ENCODE measurements around the gene LPIN2. TPM values are rescaled to one million over a fixed set of nuclear protein-coding genes. Genes with fewer than 3 reads are reported as not detected.

Gene LPIN2
- total RNA-seq, 1 donor: 43.7 TPM

DNA sequence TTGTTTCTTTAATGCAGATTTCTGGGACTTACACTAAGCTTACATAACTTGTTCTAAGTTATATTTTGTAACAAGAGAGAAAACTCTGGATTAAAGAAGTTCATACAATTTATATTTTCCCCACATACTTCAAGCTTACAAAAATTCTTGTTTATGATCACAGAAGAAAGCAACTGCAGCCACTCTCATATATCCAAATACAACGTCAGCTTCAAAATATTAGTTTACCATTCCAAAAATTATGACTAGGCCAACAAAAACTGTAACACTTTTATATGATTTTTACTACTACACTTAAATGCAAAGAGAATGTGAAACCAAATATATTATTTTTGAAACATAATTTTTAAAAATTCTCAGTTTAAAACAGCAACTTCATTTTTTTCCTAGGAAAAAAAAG is 30.9 kb downstream of the LPIN2 start:
- H3K4me3 ChIP-seq (ENCODE audit: low read depth, low read length): no peak overlapping the region
- DNase-seq (ENCODE audit: low read depth): no peak
- TF ChIP-seq, protein P1, sequence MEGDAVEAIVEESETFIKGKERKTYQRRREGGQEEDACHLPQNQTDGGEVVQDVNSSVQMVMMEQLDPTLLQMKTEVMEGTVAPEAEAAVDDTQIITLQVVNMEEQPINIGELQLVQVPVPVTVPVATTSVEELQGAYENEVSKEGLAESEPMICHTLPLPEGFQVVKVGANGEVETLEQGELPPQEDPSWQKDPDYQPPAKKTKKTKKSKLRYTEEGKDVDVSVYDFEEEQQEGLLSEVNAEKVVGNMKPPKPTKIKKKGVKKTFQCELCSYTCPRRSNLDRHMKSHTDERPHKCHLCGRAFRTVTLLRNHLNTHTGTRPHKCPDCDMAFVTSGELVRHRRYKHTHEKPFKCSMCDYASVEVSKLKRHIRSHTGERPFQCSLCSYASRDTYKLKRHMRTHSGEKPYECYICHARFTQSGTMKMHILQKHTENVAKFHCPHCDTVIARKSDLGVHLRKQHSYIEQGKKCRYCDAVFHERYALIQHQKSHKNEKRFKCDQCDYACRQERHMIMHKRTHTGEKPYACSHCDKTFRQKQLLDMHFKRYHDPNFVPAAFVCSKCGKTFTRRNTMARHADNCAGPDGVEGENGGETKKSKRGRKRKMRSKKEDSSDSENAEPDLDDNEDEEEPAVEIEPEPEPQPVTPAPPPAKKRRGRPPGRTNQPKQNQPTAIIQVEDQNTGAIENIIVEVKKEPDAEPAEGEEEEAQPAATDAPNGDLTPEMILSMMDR (IDR thresholded peaks at IDR 0.05; ENCODE audit: insufficient read depth, low read length): no peak

DNA sequence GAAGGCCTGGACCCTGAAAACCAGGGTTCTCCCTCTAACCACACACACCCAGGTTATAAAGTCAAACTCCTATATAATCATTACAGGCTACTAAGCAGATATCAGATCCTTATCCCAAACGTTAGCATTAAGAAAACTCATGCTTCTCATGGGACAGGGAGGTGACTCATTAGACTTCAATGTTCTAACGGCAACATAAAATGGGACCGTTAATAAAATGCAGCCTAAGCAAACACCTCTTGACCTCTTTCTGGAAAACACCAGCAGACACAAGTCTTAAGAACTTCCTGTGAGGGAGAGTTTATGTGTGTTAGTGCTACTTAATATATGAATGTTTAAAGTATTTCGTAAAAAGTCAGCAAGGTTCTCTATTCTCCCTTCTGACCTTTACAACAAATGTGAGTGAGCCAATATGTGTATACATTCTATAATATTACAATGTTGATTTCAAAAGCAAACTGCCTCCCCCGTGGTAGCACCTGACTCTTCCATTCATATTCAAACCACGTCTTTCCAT is 31.7 kb downstream of the LPIN2 start:
- TF ChIP-seq, protein P1 (IDR thresholded peaks at IDR 0.05; ENCODE audit: insufficient read depth, low read length): no peak
- DNase-seq (ENCODE audit: low read depth): peak; percentile 75
- no peak overlapping the region for H3K4me3 ChIP-seq (ENCODE audit: low read depth, low read length)

DNA sequence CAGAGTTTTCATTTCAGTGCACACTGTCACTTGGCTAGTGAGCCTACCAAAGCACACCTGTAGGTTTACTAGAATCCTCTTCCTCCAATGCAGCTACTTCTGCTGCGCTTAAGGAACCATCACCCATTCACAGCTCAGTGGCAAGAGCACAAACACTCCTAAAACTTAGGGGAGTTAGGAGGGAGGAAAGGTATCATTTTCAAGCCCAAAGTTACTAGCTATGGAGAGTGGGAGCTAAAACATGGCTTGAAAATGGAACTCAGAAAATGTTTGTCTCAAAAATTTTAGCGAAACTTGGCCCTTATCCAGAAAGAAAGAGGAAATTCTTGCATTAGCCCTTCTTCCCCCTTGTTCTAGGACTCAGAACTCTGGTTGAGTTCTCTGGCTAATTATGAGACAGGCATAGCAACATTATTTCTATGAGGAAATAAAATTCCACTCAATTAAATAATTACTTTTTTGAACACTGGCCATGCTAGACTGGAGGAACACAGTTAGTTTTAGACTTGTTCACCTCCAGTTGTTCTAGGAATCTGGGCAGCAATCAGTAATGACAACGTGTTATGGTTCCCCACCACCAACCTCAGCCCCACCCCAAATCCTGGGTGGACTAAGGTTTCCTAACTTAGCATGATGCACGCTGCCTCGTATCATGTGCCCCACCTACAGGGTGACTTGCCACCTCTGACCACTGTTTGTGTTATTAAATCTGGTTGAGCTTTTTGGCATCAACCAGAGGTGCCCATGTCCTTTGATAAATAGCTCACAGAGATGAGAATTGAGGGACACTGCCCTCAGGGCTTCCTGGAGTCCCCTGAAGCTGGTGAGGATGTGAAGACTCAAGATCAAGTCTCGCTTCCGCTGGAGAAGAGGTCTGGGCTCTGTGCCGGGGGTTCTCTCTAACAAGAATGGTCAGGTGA is 32.8 kb downstream of the LPIN2 start:
- no peak overlapping the region for H3K4me3 ChIP-seq (ENCODE audit: low read depth, low read length)
- DNase-seq (ENCODE audit: low read depth): no peak
- TF ChIP-seq, protein P1 (IDR thresholded peaks at IDR 0.05; ENCODE audit: insufficient read depth, low read length): no peak

DNA sequence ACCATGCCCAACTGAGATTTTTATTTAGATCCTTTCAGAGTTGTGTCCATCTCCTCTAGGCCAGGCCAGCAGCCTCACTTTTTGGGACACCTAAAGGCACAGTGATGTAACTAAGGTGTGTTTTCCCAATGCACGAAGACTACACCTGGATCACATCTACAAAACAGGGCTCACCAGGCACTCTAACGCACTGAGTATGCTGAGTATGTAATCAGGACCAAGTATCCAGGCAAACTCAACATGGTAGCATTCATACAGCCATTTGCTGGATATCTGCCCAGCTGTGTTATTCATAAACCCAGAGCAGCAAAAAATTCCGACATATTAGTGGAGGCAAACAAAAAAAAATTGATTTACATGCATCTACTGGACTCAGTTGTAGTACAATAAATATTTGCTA is 33.8 kb downstream of the LPIN2 start:
- TF ChIP-seq, protein P1 (IDR thresholded peaks at IDR 0.05; ENCODE audit: insufficient read depth, low read length): no peak
- no peak overlapping the region for H3K4me3 ChIP-seq (ENCODE audit: low read depth, low read length)
- DNase-seq (ENCODE audit: low read depth): peak; percentile 82

DNA sequence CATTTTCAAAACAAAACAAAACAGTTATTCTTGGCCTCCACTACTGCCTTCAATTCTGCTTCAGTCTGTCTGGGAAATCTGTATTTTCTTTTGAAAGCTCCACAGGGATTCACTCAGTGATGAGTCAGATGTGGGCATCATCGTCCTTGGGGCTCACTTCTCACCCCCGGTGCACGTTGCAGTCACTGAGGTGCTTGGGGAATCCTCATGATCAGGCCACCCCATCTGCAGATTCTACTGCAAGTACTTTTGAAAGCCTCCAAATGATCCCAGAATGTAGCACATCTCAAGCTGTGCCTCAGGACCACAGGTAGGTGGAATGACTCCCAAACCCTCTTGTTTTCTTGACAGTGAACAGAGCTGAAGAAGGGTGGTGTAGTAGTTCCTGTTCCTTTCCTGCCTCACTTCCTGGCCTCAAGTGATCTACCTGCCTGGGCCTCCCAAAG is 34.3 kb downstream of the LPIN2 start:
- DNase-seq (ENCODE audit: low read depth): peak; percentile 72
- TF ChIP-seq, protein P1 (IDR thresholded peaks at IDR 0.05; ENCODE audit: insufficient read depth, low read length): no peak
- H3K4me3 ChIP-seq (ENCODE audit: low read depth, low read length): peak overlapping the region; percentile 52

DNA sequence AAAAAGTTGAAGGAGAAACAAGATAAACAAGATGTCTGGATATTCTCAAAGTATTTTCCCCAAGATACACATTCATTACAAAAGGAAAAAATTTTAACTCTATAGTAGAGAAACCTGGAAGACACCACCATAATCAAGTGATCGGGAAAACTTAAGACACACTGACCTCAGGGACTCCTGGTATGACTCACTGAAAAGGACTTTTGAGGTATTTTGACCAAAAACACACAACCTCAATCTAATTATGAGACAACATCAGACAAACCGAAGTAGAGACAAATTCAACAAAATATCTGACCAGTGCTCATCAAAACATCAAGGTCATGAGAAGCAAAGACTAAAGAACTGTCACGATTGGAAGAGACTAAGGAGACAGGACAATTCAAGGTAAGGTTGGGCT is 34.7 kb downstream of the LPIN2 start:
- TF ChIP-seq, protein P1 (IDR thresholded peaks at IDR 0.05; ENCODE audit: insufficient read depth, low read length): no peak
- H3K4me3 ChIP-seq (ENCODE audit: low read depth, low read length): peak overlapping the region; percentile 52
- DNase-seq (ENCODE audit: low read depth): peak; percentile 46

Measured in fibroblast of the aortic adventitia (primary cell).